ENCODE results near the gene CEP170. TPM values are rescaled to one million over a fixed set of nuclear protein-coding genes. Genes with fewer than 3 reads are reported as not detected.
A peak's percentile ranks its signal among the peaks of the same experiment; 100 is the strongest.

CEP170 gene
- total RNA-seq, 1 donor from 2014 or later: 40.8 TPM

- no peak for DNase-seq (ENCODE audit: low spot score)
Observed at GRCh38 chr1:243267914-243268653, 13.0 kb upstream of the CEP170 start.

- no peak for DNase-seq (ENCODE audit: low spot score)
Observed at GRCh38 chr1:243267471-243267880, 12.4 kb upstream of the CEP170 start.

- DNase-seq (ENCODE audit: low spot score): no peak
Observed at GRCh38 chr1:243266231-243266630, 11.2 kb upstream of the CEP170 start.

GRCh38 chr1:243264717-243265116, 9.6 kb upstream of the CEP170 start:
- DNase-seq (ENCODE audit: low spot score): no peak

DNA sequence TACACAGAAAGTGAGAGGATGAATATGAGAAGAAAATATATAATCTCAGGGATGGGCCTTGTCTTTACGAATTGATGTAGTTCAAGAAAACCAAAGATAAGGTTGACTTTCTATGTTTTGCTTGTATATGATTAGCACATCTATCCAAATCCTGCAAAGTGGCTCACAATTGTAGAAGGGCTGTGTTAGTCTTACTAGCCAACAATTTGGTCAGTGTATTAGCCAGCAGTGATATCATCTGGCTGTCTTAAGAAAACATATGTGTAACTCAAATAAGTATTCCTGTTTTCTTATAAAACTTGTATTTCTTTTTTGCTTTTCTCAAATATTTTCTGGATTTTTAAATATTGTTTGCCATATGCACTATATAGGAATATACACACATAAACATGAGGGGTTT, 6.3 kb upstream of the CEP170 start:
- DNase-seq (ENCODE audit: low spot score): no peak

DNA sequence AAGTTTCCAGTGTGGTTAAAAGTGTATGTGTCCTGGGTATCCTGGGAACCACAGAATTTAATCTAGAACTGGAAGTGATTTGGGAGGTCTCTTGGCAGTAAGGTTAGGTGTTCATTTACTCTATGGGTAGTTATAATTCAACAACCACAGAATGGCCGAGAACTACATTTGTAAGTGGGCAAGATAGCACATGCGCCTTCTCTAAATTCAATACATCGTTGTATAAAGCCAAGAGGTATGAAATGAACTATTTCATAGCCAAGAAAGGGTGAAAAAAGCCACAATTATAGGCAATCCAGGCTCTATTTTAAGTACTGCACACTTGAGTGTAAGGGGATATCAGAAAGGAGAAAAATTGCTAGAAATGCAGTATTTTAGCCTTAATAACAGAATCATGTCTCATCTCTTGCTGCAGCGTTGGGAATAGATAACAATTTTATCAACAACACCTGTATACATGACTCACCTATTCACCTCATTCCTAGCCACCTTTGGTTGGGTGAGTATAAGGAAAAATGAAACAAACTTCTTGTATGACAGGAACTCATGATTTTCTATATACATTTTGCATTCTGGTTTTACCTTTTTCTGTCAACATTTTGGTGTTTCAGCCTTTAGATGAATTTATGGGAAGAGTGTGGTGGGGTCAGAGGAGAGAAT, 5.3 kb upstream of the CEP170 start:
- DNase-seq (ENCODE audit: low spot score): no peak

- no peak for DNase-seq (ENCODE audit: low spot score)
Observed at GRCh38 chr1:243258731-243259130, 3.6 kb upstream of the CEP170 start.

DNA sequence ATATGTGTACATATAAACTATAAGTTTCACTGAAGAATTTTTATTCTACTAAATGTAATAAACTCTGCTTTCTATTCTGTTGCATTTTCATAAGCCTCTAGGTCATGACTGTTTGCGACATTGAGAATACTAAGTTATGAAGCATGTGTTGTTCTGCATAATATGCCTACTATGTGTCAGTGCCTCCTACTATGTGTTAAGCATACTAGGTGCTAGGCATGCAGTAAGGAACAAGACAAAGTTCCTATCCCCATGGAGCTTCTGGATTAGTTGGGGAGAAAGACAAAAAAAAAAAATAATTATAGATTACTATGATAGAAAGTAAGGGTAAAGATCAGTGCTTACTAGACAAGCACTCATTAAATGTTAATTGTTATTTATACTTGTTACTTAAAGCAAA, 2.1 kb upstream of the CEP170 start:
- DNase-seq (ENCODE audit: low spot score): no peak

DNA sequence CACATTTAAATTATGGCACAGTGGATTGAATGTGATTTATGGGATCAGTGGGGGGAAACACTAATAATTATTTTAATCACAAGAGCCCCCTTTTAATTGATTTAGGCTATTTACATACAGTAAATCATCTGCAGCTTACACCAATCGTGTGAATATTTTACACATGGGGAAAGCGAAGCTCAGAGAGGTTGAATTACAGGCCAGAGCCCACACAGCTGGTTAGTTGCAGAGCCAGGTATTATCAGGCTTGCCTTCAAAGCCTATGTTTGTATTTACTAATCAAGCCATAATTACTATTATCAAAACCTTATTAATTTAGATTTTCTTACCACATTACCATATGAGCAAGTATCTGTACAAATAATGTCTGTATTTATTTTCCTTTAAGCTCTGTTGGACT, 1.5 kb upstream of the CEP170 start:
- no peak for DNase-seq (ENCODE audit: low spot score)

DNA sequence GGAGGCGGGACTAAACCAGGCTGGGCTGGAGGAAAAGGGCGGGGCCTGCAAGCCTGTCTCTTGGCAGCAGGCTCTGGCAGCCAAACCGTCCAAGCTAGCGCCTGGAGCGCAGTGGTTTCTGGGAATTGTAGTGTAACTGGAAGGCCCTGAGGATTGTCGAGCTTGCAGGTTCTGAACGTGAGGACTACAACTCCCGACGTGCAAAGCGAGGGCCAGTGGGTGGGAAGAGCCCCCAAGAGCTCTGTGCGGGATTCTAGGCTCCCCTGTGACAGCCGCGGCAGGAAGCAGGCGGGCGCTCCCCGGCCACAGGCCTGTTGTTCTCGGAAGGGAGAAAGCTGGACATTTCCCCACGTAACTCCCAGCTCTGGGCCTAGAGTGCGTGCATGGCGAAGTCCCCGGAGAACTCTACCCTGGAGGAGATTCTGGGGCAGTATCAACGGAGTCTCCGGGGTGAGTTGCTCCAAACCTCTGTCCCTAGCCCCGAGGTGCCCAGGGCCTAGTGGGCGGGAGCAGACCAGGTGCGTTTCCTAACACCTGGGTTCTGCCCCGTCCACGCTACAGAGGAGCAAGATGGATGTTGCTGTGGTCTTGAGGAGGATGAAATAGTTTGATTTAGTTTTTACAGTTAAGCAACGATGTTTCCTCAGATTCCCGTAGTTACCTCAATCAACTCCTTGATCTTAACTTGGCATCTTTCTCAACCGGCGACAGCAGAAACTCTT, 871 bp upstream of the CEP170 start, which contains the start of gene SDCCAG8:
Gene SDCCAG8, plus strand, starts transcription at position 251 of the 722 bp plus-strand sequence. Its CDS starts 133 bp downstream, at position 384.
- peak; percentile 99 for DNase-seq (ENCODE audit: low spot score)

GRCh38 chr1:243254233-243254926, 701 bp downstream of the CEP170 start:
- peak; percentile 58 for DNase-seq (ENCODE audit: low spot score)

DNA sequence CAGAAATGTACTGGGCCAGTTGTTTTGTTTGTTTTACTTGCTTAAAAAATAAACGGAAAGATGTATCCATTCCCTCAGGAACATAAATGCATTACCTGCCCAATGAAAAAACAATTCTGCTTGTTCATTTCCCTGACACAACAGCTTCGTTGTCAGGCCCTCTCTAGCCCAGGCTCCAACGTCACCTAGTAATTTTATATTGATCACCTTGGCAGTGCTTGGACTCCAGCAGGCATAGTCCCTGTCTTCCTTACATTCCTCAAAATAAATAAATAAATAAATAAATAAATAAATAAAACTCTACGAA, 1.2 kb downstream of the CEP170 start:
- DNase-seq (ENCODE audit: low spot score): no peak

DNA sequence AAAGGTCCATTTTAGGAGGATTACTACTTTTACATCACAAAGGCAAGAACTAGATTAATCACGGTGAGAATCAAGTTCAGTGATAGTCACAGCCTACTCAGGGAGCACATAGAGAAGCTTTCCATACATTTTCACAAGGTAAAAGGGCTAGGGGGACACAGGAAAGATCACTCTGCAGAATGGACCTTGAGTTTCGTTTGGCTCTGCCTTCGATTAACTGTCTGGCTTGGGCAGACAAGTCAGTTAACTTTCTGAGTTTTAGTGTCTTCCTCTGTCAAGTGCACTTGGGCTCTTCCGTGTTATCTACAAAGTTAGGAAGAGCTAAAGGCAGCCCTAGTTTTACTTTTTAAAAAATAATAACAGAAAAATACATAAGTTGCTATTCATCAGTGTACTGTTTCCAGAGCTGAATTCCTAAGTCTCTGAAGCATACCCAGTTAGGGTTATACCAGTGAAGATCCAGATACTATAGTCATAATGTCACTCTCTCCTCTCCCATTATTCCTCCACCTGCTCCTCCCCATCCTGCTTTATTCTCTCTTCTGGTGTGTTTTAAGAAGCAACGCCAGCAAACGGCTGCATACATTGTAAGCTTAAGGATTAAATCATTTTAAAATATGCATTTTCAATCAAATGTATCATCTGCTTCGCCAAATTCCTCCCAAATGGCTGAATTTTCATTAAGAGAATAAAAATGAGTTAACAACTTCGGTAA, 1.7 kb downstream of the CEP170 start:
- DNase-seq (ENCODE audit: low spot score): no peak

DNA sequence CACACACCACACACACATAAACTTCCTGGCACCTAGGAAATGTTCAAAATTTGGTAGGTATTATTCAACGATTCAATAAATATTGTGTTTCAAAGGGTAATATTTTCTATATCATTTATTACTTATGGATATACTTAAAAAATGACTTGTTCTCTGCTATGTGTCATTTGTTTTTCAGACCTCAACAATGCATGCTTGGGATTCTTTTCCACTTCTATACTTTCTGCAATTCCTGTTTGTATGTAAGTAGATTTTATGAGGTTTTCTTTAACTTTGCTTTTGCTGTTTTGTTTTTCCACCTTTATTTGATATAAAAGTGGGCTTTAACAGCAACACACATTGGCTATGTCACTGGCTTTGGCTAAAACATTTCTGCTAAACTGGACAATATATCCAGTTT, 3.5 kb downstream of the CEP170 start:
- DNase-seq (ENCODE audit: low spot score): no peak

- no peak for DNase-seq (ENCODE audit: low spot score)
Observed at GRCh38 chr1:243250102-243250501, 5.0 kb downstream of the CEP170 start.

DNA sequence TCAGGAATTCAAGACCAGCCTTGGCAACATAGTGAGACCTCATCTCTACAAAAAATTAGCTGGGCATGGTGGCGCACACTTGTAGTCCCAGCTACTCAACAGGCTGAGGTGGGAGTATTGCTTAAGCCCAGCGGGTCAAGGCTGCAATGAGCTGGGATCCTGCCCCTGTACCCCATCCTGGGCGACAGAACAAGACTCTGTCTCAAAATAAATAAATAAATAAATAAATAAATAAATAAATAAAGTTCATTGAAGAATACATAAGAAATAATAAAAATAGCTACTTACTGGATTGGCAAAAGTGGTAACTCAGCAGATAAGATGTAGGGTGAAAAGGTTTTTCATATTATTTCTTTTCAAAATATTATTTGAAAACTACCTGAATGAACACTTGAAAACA, 5.9 kb downstream of the CEP170 start:
- no peak for DNase-seq (ENCODE audit: low spot score)

GRCh38 chr1:243247901-243248300, 7.2 kb downstream of the CEP170 start:
- no peak for DNase-seq (ENCODE audit: low spot score)

DNA sequence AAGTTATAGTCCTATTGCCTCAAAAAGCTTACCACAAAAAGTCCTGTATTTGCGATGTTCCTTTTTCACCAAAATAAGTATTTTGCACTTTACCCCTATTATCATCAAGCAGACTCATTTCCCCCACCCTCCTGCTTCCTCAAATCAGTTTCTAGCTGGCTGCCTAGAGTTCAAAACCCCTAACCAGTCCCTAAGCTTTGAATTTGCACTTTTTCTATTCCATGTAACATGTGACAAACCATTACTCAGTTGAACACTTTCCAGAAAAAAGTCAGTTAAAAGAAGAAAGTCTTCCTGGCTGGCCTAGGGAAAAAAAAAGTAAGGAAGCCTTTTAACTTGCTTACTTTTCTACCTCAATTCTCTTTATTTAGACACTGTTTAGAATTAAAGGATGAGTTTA, 8.2 kb downstream of the CEP170 start:
- no peak for DNase-seq (ENCODE audit: low spot score)

- DNase-seq (ENCODE audit: low spot score): no peak
Observed at GRCh38 chr1:243244432-243244841, 10.6 kb downstream of the CEP170 start.

GRCh38 chr1:243236604-243237252, 18.4 kb downstream of the CEP170 start:
- DNase-seq (ENCODE audit: low spot score): no peak

- no peak for DNase-seq (ENCODE audit: low spot score)
Observed at GRCh38 chr1:243234978-243235647, 20.0 kb downstream of the CEP170 start.

Data from ureter (tissue), 1 donor.